Measurements from ENCODE around the gene HDDC2. TPM values are rescaled to one million over a fixed set of nuclear protein-coding genes. Genes with fewer than 3 reads are reported as not detected.

The HDDC2 gene, protein sequence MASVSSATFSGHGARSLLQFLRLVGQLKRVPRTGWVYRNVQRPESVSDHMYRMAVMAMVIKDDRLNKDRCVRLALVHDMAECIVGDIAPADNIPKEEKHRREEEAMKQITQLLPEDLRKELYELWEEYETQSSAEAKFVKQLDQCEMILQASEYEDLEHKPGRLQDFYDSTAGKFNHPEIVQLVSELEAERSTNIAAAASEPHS
- polyA plus RNA-seq (2013, experiment 1 of 2) = 66.0 TPM
- polyA plus RNA-seq (2013, experiment 2 of 2) = 65.0 TPM

- no peaks in the 10 kb centered on the region for H3K79me1 ChIP-seq (ENCODE audit: low read depth, low read length)
- H3K14ac ChIP-seq (ENCODE audit: low read length) = peak within 1 kb of the TSS; percentile 95
- peaks cover 10 to 35% of the 10 kb centered on the region in 2 donors for H3K36me3 ChIP-seq (replicated peaks in 1 of 2; ENCODE audit: control insufficient read depth in 2 of 2, insufficient read depth in 2 of 2, low read length in 2 of 2)
- peak within 1 kb of the TSS; percentile 25 for H4K8ac ChIP-seq (ENCODE audit: low read depth, low read length)
- H3K9ac ChIP-seq (ENCODE audit: low read depth, low read length, poor library complexity) = peak within 1 kb of the TSS; percentile 93
- no peak within 1 kb of the TSS for H3K4ac ChIP-seq (ENCODE audit: low read length)
- WGBS, 2 donors (ENCODE audit: extremely low coverage in 2 of 2, insufficient read length in 2 of 2, insufficient replicate concordance in 1 of 2) = no CpG with 5 or more reads among the region's 67 CpGs
- peak within 1 kb of the TSS; percentile 32 for H3K27ac ChIP-seq (replicated peaks; ENCODE audit: low read length)
- H3K9me3 ChIP-seq (replicated peaks in 1 of 2; ENCODE audit: control insufficient read depth in 2 of 2, insufficient read depth in 1 of 2, low read depth in 1 of 2, low read length in 2 of 2) = no peaks in the 10 kb centered on the region
- H4K91ac ChIP-seq (ENCODE audit: low read depth, low read length, poor library complexity) = peak within 1 kb of the TSS; percentile 74
- H3K4me1 ChIP-seq (ENCODE audit: control insufficient read depth in 2 of 2, insufficient read depth in 1 of 2, low read depth in 1 of 2, low read length in 2 of 2) = peaks cover 0 to 1% of the 10 kb centered on the region in 2 donors
- H2BK12ac ChIP-seq (ENCODE audit: low read length) = no peak within 1 kb of the TSS
- H2BK5ac ChIP-seq (ENCODE audit: low read length) = no peak within 1 kb of the TSS
- peak within 1 kb of the TSS; percentile 98 for H2AFZ ChIP-seq (ENCODE audit: low read length)
- DNase-seq (ENCODE audit: low spot score) = peak; percentile 72
- H2BK15ac ChIP-seq (ENCODE audit: low read length) = no peak within 1 kb of the TSS
- peak within 1 kb of the TSS; percentile 82 for H3K23ac ChIP-seq (ENCODE audit: low read depth, low read length, poor library complexity)
- H3K4me3 ChIP-seq (ENCODE audit: low read length in 2 of 2) = peak within 1 kb of the TSS; percentile 84
- peak within 1 kb of the TSS; percentile 96 for H3K18ac ChIP-seq (ENCODE audit: low read length)
- peak within 1 kb of the TSS; percentile 51 for H3K4me2 ChIP-seq (ENCODE audit: insufficient read depth, low read length, poor library complexity, severe bottlenecking)
- no peak within 1 kb of the TSS for H2BK120ac ChIP-seq (ENCODE audit: low read depth, low read length)
- H2AK5ac ChIP-seq (ENCODE audit: low read depth, low read length) = no peak within 1 kb of the TSS
- H3K27me3 ChIP-seq (ENCODE audit: control insufficient read depth in 3 of 3, insufficient read depth in 3 of 3, low read depth in 1 of 3, low read length in 3 of 3) = peaks cover 0 to 14% (median 0%) of the 10 kb centered on the region in 3 experiments
Measured at GRCh38 chr6:125301435-125302391, at the start of gene HDDC2. HDDC2 (minus strand) TSS chr6:125301967; CDS start chr6:125301932, 35 bp downstream.

GRCh38 chr6:125346926-125347563 lies 45.3 kb upstream of the HDDC2 start:
- H2BK15ac ChIP-seq (ENCODE audit: low read length) = no peak overlapping the region
- no peaks in the 10 kb centered on the region for H3K79me1 ChIP-seq (ENCODE audit: low read depth, low read length)
- H2AFZ ChIP-seq (ENCODE audit: low read length) = no peak overlapping the region
- H3K27me3 ChIP-seq (ENCODE audit: control insufficient read depth in 3 of 3, insufficient read depth in 3 of 3, low read depth in 1 of 3, low read length in 3 of 3) = peaks cover 0 to 10% (median 0%) of the 10 kb centered on the region in 3 experiments
- no peak overlapping the region for H3K23ac ChIP-seq (ENCODE audit: low read depth, low read length, poor library complexity)
- no CpG with 5 or more reads among the region's 11 CpGs for WGBS, 2 donors (ENCODE audit: extremely low coverage in 2 of 2, insufficient read length in 2 of 2, insufficient replicate concordance in 1 of 2)
- H3K9me3 ChIP-seq (replicated peaks in 1 of 2; ENCODE audit: control insufficient read depth in 2 of 2, insufficient read depth in 1 of 2, low read depth in 1 of 2, low read length in 2 of 2) = no peaks in the 10 kb centered on the region
- no peak for DNase-seq (ENCODE audit: low spot score)
- no peak overlapping the region for H2BK120ac ChIP-seq (ENCODE audit: low read depth, low read length)
- H2BK5ac ChIP-seq (ENCODE audit: low read length) = no peak overlapping the region
- H3K36me3 ChIP-seq (replicated peaks in 1 of 2; ENCODE audit: control insufficient read depth in 2 of 2, insufficient read depth in 2 of 2, low read length in 2 of 2) = no peaks in the 10 kb centered on the region
- H4K8ac ChIP-seq (ENCODE audit: low read depth, low read length) = no peak overlapping the region
- H3K4ac ChIP-seq (ENCODE audit: low read length) = no peak overlapping the region
- H4K91ac ChIP-seq (ENCODE audit: low read depth, low read length, poor library complexity) = no peak overlapping the region
- H3K4me2 ChIP-seq (ENCODE audit: insufficient read depth, low read length, poor library complexity, severe bottlenecking) = no peak overlapping the region
- no peak overlapping the region for H2AK5ac ChIP-seq (ENCODE audit: low read depth, low read length)
- no peak overlapping the region for H3K9ac ChIP-seq (ENCODE audit: low read depth, low read length, poor library complexity)
- no peak overlapping the region for H3K14ac ChIP-seq (ENCODE audit: low read length)
- H2BK12ac ChIP-seq (ENCODE audit: low read length) = no peak overlapping the region
- H3K18ac ChIP-seq (ENCODE audit: low read length) = no peak overlapping the region
- peaks cover 0 to 3% of the 10 kb centered on the region in 2 donors for H3K4me1 ChIP-seq (ENCODE audit: control insufficient read depth in 2 of 2, insufficient read depth in 1 of 2, low read depth in 1 of 2, low read length in 2 of 2)
- H3K4me3 ChIP-seq (ENCODE audit: low read length in 2 of 2) = no peak overlapping the region
- no peak overlapping the region for H3K27ac ChIP-seq (replicated peaks; ENCODE audit: low read length)

GRCh38 chr6:125346201-125346925 lies 44.6 kb upstream of the HDDC2 start:
- no peak overlapping the region for H2BK15ac ChIP-seq (ENCODE audit: low read length)
- H3K4ac ChIP-seq (ENCODE audit: low read length) = no peak overlapping the region
- no peak overlapping the region for H4K91ac ChIP-seq (ENCODE audit: low read depth, low read length, poor library complexity)
- no peak overlapping the region for H3K14ac ChIP-seq (ENCODE audit: low read length)
- H3K4me3 ChIP-seq (ENCODE audit: low read length in 2 of 2) = no peak overlapping the region
- H3K18ac ChIP-seq (ENCODE audit: low read length) = no peak overlapping the region
- H3K27me3 ChIP-seq (ENCODE audit: control insufficient read depth in 3 of 3, insufficient read depth in 3 of 3, low read depth in 1 of 3, low read length in 3 of 3) = peaks cover 0 to 10% (median 0%) of the 10 kb centered on the region in 3 experiments
- peak overlapping the region; percentile 73 for H2AFZ ChIP-seq (ENCODE audit: low read length)
- H2AK5ac ChIP-seq (ENCODE audit: low read depth, low read length) = no peak overlapping the region
- no peaks in the 10 kb centered on the region for H3K9me3 ChIP-seq (replicated peaks in 1 of 2; ENCODE audit: control insufficient read depth in 2 of 2, insufficient read depth in 1 of 2, low read depth in 1 of 2, low read length in 2 of 2)
- H3K9ac ChIP-seq (ENCODE audit: low read depth, low read length, poor library complexity) = no peak overlapping the region
- no peak overlapping the region for H2BK5ac ChIP-seq (ENCODE audit: low read length)
- no peak overlapping the region for H2BK120ac ChIP-seq (ENCODE audit: low read depth, low read length)
- peaks cover 0 to 3% of the 10 kb centered on the region in 2 donors for H3K4me1 ChIP-seq (ENCODE audit: control insufficient read depth in 2 of 2, insufficient read depth in 1 of 2, low read depth in 1 of 2, low read length in 2 of 2)
- H3K79me1 ChIP-seq (ENCODE audit: low read depth, low read length) = no peaks in the 10 kb centered on the region
- H2BK12ac ChIP-seq (ENCODE audit: low read length) = no peak overlapping the region
- no peaks in the 10 kb centered on the region for H3K36me3 ChIP-seq (replicated peaks in 1 of 2; ENCODE audit: control insufficient read depth in 2 of 2, insufficient read depth in 2 of 2, low read length in 2 of 2)
- H3K23ac ChIP-seq (ENCODE audit: low read depth, low read length, poor library complexity) = no peak overlapping the region
- WGBS, 2 donors (ENCODE audit: extremely low coverage in 2 of 2, insufficient read length in 2 of 2, insufficient replicate concordance in 1 of 2) = no CpG with 5 or more reads among the region's 11 CpGs
- no peak for DNase-seq (ENCODE audit: low spot score)
- H4K8ac ChIP-seq (ENCODE audit: low read depth, low read length) = no peak overlapping the region
- no peak overlapping the region for H3K27ac ChIP-seq (replicated peaks; ENCODE audit: low read length)
- no peak overlapping the region for H3K4me2 ChIP-seq (ENCODE audit: insufficient read depth, low read length, poor library complexity, severe bottlenecking)

Data from neuronal stem cell (in vitro differentiated cells).